ENCODE results near the gene PLEK.

Gene PLEK

DNA sequence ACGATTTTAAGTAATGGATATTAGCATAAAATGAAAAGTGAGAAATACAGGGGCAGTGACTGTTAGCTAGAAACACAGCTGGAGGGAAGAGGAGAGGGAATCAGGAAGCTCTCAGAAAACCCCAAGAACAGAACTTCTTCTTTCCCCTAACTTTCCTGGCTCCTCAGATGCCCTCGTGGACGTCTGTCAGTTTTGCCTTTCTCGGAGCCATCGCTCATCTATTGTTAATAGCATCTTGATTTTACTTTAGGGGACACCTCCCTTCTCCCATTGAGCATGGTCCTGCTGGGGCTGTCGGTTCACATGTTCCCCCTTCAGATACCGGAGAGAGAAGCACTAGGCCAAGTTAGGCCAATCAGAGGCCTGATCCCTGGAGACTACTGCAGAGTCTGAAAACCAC, 2.3 kb upstream of the PLEK start:
- no peak for TF ChIP-seq ZC3H10 (CRISPR knock-in tag; IDR thresholded peaks at IDR 0.05)
- TF ChIP-seq, protein P1, sequence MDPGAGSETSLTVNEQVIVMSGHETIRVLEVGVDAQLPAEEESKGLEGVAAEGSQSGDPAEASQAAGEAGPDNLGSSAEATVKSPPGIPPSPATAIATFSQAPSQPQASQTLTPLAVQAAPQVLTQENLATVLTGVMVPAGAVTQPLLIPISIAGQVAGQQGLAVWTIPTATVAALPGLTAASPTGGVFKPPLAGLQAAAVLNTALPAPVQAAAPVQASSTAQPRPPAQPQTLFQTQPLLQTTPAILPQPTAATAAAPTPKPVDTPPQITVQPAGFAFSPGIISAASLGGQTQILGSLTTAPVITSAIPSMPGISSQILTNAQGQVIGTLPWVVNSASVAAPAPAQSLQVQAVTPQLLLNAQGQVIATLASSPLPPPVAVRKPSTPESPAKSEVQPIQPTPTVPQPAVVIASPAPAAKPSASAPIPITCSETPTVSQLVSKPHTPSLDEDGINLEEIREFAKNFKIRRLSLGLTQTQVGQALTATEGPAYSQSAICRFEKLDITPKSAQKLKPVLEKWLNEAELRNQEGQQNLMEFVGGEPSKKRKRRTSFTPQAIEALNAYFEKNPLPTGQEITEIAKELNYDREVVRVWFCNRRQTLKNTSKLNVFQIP (CRISPR knock-in tag; IDR thresholded peaks at IDR 0.05; ENCODE audit: borderline replicate concordance, low read depth): no peak
- ATAC-seq: no peak

DNA sequence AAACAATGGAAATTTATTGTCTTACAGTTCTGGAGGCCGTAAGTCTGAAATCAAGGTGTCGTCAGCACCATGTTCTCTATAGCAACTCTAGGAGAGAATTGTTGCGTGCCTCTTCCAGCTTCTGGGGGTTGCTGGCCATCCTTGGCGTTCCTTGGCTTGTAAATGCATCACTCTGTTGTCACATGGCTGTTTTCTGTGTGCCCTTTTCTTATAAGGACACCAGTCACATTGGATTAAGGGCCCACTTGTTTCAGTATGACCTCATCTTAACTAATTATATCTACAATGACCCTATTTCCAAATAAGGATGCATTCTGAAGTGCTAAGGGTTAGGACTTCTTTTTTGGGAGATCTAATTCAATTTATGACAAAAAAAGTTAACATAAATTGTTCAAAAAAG, 1.4 kb upstream of the PLEK start:
- TF ChIP-seq, protein P1 (CRISPR knock-in tag; IDR thresholded peaks at IDR 0.05; ENCODE audit: borderline replicate concordance, low read depth): no peak
- ATAC-seq: no peak

DNA sequence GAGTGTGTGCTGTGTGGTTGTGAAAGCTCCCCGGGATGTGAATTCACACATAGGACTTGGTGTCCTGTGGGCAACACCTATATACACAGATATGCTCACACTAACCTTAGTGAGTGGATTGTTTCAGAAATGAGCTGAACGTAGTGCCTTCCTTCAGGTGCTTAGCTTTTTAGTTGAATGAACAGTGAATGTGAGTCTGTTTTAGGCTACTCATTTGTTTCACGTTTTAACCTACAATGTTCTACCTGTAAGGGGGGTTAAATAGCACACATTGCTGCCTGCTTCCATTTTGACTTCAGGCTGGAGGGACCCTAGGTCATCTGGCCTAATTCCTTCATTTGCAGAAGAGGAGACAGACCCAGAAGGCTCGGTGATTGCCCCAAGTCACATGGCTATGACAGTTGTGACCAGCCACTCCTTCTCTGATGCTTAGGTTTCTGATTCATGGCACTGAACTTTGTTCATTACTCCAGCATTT, 1.0 kb downstream of the PLEK start:
- TF ChIP-seq SNAI2 (CRISPR knock-in tag; IDR thresholded peaks at IDR 0.05) (no peak), ISL1 (CRISPR knock-in tag; IDR thresholded peaks at IDR 0.05) (no peak), BACH2 (CRISPR knock-in tag; IDR thresholded peaks at IDR 0.05; ENCODE audit: borderline replicate concordance) (no peak), GLIS3 (CRISPR knock-in tag; IDR thresholded peaks at IDR 0.05) (no peak), TOX (CRISPR knock-in tag; IDR thresholded peaks at IDR 0.05; ENCODE audit: borderline replicate concordance) (no peak), ARNTL (CRISPR knock-in tag; IDR thresholded peaks at IDR 0.05; ENCODE audit: borderline replicate concordance, low read depth) (no peak), PPARA (CRISPR knock-in tag; IDR thresholded peaks at IDR 0.05; ENCODE audit: borderline replicate concordance) (no peak), ZFP30 (CRISPR knock-in tag; IDR thresholded peaks at IDR 0.05) (no peak), RARB (CRISPR knock-in tag; IDR thresholded peaks at IDR 0.05) (no peak), OSR1 (CRISPR knock-in tag; IDR thresholded peaks at IDR 0.05) (no peak), ZNF565 (CRISPR knock-in tag; conservative IDR thresholded peaks at IDR 0.05; ENCODE audit: low read depth) (no peak), ESRRG (CRISPR knock-in tag; IDR thresholded peaks at IDR 0.05) (no peak), ZC3H10 (CRISPR knock-in tag; IDR thresholded peaks at IDR 0.05) (no peak), ZNF8 (CRISPR knock-in tag; IDR thresholded peaks at IDR 0.05) (no peak)
- TF ChIP-seq, protein P2, sequence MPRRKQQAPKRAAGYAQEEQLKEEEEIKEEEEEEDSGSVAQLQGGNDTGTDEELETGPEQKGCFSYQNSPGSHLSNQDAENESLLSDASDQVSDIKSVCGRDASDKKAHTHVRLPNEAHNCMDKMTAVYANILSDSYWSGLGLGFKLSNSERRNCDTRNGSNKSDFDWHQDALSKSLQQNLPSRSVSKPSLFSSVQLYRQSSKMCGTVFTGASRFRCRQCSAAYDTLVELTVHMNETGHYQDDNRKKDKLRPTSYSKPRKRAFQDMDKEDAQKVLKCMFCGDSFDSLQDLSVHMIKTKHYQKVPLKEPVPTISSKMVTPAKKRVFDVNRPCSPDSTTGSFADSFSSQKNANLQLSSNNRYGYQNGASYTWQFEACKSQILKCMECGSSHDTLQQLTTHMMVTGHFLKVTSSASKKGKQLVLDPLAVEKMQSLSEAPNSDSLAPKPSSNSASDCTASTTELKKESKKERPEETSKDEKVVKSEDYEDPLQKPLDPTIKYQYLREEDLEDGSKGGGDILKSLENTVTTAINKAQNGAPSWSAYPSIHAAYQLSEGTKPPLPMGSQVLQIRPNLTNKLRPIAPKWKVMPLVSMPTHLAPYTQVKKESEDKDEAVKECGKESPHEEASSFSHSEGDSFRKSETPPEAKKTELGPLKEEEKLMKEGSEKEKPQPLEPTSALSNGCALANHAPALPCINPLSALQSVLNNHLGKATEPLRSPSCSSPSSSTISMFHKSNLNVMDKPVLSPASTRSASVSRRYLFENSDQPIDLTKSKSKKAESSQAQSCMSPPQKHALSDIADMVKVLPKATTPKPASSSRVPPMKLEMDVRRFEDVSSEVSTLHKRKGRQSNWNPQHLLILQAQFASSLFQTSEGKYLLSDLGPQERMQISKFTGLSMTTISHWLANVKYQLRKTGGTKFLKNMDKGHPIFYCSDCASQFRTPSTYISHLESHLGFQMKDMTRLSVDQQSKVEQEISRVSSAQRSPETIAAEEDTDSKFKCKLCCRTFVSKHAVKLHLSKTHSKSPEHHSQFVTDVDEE (CRISPR knock-in tag; IDR thresholded peaks at IDR 0.05): no peak
- TF ChIP-seq, protein P1 (CRISPR knock-in tag; IDR thresholded peaks at IDR 0.05; ENCODE audit: borderline replicate concordance, low read depth): no peak

DNA sequence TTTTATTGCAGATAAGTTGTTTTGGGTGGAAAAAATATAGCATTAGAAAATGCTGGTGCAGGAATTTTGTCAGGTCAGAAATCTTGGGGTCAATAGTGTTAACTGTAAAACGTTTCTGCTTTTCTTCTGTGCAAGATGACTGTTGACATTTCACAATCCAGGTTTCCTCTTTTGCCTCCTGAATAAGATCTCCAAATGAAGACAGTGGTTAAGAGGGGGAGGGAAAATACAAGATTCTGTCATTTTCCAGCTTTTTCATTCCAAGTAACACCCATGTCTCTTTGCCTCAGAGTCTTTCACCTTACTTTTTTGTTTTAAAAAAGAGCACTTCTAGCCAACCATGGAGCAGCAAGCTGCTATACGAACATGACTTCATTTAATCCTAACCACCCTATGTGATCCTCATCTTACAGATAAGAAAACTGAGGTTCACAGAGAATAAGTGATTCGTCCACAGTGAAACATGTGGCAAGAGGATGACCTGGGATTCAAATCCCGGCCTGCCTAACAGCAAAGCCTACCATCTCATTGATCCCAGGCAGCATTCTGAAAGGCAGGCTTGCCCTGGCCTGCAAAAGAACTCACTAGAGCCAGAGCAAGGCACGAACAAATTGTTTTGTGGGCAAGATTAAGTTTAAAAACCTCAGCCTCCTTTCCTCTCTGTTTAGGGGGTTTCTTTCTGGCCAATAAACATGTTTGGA, 3.0 kb downstream of the PLEK start:
- peak; percentile 20; the same call in 2 of the 3 replicates for ATAC-seq
- no peak for TF ChIP-seq ARNTL (CRISPR knock-in tag; IDR thresholded peaks at IDR 0.05; ENCODE audit: borderline replicate concordance, low read depth)
- no peak for TF ChIP-seq ZNF70 (CRISPR knock-in tag; IDR thresholded peaks at IDR 0.05)
- no peak for TF ChIP-seq ZNF8 (CRISPR knock-in tag; IDR thresholded peaks at IDR 0.05)
- no peak for TF ChIP-seq ZFP3 (CRISPR knock-in tag; IDR thresholded peaks at IDR 0.05)
- no peak for TF ChIP-seq ZC3H10 (CRISPR knock-in tag; IDR thresholded peaks at IDR 0.05)
- no peak for TF ChIP-seq OSR1 (CRISPR knock-in tag; IDR thresholded peaks at IDR 0.05)
- TF ChIP-seq, protein P2 (CRISPR knock-in tag; IDR thresholded peaks at IDR 0.05): no peak
- TF ChIP-seq ESRRG (CRISPR knock-in tag; IDR thresholded peaks at IDR 0.05): no peak
- TF ChIP-seq, protein P1 (CRISPR knock-in tag; IDR thresholded peaks at IDR 0.05; ENCODE audit: borderline replicate concordance, low read depth): no peak
- no peak for TF ChIP-seq ZFP30 (CRISPR knock-in tag; IDR thresholded peaks at IDR 0.05)
- no peak for TF ChIP-seq CSDC2 (CRISPR knock-in tag; IDR thresholded peaks at IDR 0.05)
- no peak for TF ChIP-seq TCF4 (CRISPR knock-in tag; IDR thresholded peaks at IDR 0.05; ENCODE audit: borderline replicate concordance)

More for the DNA sequence above, 1.0 kb downstream of the PLEK start:
- no peak for ATAC-seq

Data from SK-N-SH treated with all-trans-retinoic acid at 6 μM for 48 hours (cell line).